Posterior cingulate gyrus (tissue), 11 donors: Measurements from ENCODE around the gene BEST1.

Experiments
- DNase-seq, 10 donors: peaks; one replicate each; pipeline versions ENCODE4 v3.0.0 to v3.0.0-alpha.2; 2020 to 2021; ENCODE audit warnings: mixed read lengths in 3 of 10
- intact Hi-C: fragments of 100-400 bp; cut with DNase I; formaldehyde crosslinking; loops from one replicate; pipeline ENCODE4 v1.15.1; 2023

BEST1 gene

DNA sequence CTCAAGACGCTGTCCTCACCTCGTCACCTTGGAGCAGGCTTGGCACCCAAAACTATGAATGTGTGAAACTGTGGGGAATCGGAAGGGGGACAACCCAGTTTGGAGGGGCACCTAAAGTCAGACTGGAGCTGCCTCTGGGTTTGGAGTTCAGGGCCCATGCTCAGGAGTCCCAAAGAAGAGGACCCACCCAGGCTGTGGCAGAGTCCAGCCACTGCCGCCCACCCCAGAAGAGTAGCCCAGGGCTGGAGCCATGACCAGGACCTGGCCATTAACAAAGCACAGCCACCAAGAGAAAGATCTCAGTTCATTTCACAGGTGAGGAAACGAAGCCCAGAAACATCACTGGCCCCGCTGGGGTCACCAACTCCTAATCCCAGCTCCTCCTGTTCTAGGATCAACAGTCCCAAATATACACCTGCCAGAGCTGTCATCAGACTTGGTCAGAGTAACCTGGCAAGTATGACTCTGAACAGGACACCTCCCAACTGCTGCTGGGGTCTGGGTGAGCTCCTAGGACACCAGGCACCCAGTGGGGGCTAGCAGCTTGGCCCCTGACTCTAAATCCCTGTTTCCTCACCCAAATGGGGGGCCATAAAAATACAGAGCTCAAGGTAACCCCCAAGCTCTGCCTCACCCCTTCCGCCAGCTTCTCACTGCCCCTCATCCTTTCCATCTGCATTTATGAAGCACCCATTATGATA is 35.5 kb upstream of the BEST1 start:
- intact Hi-C loops: no loop called here
- DNase-seq: peak in 3 of 10 donors; percentile 3 to 52 (median 38)

DNA sequence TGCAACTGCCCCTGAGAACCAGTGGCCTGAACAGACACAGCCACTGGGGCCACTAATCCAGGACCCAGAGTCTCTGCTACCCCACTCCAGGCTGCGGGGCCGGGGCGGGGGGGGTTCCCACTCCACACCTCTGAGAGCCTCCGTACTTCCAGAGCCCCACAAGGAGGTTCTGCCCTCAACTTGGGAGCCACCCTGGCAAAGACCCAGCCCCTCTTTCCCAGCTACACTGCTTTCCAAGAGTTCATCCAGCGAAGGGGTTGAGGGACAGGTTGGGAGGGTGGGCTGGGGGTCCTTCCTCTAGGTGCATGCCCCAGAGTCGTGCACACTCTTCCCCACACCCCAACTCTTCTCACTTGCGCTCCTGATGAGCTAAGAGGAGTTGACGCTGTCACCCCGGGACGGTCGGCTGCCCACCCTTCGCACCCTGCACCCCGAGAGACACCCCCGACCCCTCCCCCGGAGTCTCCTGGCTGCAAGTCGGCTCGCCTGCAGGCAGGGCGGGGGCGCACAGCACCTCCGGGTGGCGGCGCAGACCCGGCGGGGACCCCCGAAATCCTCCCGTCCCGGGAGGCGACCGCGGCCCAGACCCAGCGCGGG is 33.3 kb upstream of the BEST1 start:
- peak in 3 of 10 donors; percentile 9 to 85 (median 59) for DNase-seq
- intact Hi-C loops: no loop called here

DNA sequence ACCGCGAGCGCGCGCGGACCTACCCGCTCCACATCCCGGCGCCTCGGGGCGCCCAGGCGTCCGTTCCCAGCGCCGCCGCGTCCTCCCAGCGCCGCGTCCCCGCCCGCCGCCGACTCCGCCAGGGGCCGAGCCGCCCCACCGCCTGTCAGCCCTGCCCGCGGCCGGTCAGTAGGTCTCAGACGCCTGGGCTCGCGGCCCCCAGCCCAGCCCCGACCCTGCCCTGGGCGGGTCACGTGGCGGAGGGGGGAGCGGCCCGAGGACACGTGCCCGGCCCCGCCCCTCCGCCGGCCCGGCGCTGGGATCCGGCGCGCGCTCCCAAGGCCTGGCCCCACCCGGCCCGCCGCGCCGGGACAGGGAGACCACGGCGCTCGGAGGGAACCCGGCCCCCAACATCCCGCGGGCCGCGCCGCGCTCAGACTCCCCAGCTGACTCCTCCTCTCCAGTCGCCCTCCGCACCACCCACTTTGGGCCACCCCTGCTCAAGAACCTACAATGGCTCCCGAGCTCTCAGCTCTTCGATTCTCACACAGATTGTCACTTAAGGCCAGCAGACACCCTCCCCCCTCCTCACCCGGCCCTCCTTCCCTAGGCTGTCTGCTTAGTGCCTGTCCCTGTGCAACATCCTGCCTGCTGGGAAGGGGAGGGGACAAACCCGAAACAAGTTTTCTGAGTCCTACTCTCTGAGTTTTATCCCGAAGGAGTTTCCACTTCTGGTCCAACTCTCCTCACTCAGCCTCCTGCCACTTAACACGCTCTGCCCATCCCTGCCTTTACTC is 32.6 kb upstream of the BEST1 start, which contains the start of gene RAB3IL1:
RAB3IL1 (minus strand) TSS at position 233 of the 776 bp plus-strand sequence; CDS start at position 34, 199 bp downstream.
- peak in 8 of 10 donors; percentile 36 to 92 (median 60) for DNase-seq
- intact Hi-C loops: no loop called here

DNA sequence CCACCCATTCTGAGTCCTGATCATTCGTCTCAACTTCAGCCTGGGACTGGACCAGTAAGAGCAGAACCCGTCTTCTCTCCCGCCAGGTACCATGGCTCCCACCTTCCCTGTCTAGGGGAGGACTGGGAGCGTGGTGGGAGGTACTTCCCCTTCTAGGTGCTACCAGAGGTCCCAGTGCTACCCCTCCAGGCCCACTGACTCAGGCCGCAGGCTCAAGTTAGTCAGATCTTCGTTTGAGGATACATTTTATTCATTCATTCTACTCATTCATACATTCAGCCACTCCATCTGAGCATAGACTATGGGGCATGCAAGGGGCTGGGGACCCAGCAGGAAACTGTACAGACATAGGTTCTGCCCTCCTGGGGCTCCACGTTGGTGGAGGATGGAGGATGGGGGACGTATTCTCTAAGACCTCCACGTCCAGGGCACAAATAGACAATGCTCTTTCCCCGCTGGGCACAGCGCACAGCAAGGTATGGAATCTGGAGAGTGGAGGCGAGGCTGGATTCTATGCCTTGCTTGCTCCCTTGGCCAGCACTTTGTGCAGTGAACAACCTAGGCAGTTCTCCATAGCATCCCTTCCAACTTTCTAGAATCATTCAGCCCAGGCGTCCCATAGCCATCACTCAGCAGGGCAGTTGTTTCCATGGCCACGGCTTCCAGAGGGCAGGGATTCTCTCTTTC is 31.8 kb upstream of the BEST1 start:
- intact Hi-C loops: no loop called here
- peak in 1 of 10 donors; percentile 26 for DNase-seq

DNA sequence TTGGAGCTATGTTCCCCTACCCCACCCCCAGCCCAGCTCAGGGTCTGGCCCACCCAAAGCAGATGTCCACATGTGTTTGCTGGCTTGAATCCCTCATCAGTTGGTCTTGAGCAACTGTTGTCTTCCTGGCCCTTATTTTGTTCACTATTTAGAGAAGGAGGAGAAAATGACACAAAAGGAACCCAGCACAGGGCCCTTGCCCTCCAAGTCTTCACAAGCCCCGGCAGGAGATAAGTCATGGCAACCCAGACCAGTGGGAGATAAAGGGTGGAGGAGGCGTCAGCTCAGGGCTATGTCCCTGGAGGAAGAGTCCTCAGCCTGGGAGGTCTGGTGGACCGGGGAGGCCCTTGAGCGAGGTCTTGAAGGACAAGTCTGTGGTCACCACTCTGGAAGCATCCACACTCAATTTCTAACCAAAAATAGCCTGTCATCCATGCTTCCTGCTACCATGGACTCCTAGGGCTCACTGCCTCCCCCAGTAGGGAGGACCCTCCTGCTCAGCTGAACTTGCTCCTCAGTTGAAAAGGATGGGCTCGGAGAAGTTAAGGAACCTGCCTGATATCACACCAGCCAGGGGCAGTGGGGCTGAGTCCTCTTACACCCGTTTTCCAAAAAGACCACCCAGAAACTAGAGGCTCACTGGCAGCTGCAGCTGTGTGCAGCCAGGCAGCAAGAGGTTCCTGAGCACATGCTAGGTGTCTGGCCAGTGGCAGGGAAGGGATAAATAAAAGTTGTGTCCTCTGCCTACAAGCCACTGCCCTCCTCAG is 31.0 kb upstream of the BEST1 start:
- intact Hi-C loops: no loop called here
- peak in 1 of 10 donors; percentile 55 for DNase-seq

DNA sequence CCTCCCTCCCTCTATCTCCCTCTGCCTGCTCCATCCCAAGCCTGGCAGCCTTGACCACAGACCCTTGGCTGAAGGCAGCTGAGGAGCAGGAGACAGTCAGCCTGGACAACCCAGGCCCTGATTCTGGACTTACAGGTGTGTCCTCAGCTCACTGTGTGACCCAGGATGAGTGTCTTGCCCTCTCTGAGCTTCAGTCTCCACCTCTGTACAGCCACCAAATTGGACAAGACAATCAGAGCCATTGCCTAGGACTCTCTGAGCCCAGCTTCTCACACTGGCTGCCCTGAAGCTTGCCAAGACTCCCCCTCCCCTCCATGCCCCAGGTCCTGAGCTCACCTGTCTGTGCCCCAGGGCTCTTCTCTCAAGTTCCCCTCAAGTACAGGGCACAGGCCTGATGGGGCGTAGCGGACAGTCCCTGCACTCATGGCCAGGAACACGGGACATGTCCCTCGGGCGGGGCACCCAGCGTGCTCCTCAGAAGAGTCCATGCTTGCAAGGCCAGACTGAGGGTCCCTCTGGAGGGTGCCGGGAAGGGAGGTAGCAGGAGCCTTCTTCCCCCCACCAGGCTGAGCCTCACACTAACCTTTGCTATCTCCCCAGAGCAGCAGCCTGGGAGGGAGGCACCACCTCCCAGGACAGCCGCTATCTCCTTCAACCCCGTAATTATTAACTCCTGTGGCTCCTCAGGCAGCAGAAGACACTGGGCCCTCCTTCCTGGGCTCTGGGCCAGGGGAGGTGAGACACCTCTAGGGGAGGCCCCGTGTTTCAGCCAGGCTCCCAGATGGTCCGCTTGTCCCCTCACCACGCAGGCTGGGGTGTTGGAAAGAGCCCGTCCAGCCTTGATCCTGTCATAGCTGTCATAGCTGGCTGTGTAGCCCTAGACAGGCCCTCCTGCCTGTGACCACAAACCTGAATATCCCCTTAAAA is 30.2 kb upstream of the BEST1 start:
- peak in 2 of 10 donors; percentile 74 to 81 for DNase-seq
- intact Hi-C loops: no loop called here

DNA sequence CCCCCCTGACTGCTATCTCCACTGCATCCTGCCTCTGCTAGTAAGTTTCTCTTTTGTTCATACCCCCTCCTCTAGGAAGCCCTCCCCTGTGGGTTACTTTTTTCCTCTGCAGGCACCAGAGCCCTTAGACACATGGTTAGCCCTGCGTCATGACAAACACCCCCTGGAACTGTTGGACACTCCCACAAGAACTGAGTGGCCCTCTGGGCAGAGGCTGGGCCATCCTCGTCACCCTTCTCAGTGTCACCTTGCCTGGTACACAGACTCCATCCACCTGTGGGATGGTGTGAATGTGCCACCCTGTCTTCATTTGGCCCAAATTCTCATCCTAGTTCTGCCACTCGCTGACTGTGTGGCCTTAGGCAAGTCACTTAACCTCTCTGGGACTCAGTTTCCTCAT is 28.7 kb upstream of the BEST1 start:
- no peak for DNase-seq
- intact Hi-C loops: no loop called here

DNA sequence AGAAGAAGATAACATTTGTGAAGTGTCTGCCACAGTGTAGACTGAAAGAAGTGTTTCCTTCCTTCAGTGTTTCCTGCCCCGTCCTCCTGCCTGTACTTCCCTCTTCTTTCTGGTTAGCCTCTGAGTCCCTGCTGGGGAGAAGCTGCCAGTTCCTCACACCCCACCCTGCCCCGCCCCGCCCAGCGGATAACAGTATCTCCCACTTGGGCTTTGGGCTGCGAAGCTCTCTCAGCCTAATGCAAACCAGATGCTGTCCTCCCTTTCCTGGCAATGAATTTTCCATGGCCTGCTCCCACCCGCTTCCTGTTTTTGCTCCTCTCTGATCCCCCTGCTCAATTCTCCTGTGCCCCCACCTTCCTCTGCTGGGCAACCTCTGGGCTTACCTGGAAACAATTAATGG is 27.6 kb upstream of the BEST1 start:
- DNase-seq: peak in 1 of 10 donors; percentile 22
- intact Hi-C loops: no loop called here

DNA sequence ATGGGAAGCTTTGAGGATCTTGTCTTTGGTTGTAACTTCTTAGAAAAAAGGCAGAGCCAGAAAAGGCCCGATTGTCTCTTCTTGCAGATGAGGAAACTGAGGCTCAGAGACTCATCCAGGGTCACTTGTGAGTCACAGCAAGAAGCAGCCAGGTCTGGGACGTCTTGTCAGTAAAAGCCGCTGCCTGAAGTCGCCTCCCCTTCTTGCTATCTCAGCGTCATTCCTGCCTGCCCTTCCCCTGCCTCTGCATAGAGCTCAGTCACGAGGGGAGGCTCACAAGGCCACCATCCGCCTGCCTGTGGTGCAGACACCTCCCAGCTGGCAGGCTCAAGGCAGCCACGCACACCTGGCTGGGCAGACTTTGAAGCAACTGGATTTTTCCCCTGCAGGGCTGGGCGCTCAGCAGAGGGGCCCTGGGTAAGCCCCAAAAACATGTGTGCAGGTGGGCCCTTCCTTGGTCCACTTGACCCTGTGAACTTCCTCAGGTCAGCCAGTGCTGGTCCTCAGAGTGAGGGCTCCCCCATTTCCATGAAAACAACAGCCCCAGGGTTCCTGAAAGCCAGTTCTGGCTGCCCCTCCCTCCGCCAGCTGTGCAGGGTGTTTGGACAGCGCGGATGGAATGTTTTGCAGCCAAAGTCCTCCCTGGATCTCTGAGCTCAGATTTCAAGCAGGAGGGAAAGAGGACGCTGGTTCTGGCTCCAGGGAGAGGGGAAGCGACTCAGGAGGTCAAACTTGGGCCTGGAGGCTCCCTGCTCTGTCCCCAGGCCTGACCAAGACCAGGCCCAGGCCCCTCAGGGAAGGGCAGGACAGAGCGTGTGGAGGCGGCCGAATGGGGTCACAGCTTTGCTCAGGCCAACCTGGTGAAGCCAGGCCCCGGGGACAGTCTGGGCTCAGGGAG is 26.7 kb upstream of the BEST1 start:
- intact Hi-C loops: no loop called here
- peak in 2 of 10 donors; percentile 81 to 86 for DNase-seq

DNA sequence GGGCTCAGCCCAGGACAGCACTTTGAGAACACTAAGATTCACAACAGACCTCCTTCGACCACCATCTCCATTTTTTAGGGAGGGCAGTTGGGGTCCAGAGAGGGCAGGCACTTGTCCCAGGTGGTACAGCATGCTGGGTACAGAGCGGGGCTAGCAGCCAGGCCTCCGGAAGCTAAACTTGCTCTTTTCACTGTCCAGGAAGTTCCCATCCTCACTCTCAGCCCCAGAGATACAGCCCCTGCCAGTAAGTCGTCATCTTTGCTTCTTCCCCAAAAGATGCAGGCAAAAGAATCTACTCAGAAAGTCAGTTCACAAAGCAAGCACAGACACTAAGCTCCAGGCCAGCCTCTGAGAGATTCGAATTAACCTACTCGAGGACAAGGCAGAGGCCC is 26.1 kb upstream of the BEST1 start:
- DNase-seq: peak in 1 of 10 donors; percentile 48
- intact Hi-C loops: no loop called here

DNA sequence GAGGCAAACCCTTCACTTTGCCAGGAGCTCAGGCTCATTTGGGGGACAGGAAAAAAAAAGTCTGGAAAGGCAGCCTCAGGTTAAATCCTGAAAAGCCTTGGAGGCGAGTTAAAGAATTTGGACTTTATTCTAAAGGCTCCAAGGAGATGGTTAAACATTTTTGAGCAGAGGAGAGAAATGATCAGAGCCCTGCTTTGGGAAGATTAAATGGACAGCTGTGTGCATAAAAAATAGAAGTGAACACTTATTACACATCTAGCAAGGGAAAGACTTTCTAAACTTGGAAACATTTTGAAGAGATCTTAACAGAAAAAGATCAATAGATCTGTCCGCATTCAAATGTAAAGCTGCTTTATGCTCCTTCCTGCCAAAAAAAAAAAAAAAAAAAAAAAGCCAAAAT is 24.4 kb upstream of the BEST1 start:
- intact Hi-C loops: no loop called here

DNA sequence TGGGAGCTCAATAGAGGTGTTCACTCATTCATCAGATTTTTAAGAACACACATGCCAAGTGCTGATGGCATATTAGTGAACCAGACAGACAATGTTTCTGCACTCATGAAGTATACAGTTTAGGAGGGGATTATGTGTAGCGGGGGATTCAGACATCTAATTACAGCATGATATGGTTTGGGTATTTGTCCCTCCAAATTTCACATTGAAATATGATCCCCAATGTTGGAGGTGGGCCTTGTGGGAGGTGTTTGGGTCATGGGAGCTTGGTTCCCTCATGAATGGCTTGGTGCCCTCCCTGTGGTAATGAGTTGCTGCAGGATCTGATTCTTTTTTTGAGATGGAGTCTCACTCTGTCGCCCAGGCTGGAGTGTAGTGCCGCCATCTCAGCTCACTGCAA is 23.9 kb upstream of the BEST1 start:
- peak in 1 of 10 donors; percentile 10 for DNase-seq
- intact Hi-C loops: no loop called here

More for the DNA sequence above, 24.4 kb upstream of the BEST1 start:
- DNase-seq: no peak

DNA sequence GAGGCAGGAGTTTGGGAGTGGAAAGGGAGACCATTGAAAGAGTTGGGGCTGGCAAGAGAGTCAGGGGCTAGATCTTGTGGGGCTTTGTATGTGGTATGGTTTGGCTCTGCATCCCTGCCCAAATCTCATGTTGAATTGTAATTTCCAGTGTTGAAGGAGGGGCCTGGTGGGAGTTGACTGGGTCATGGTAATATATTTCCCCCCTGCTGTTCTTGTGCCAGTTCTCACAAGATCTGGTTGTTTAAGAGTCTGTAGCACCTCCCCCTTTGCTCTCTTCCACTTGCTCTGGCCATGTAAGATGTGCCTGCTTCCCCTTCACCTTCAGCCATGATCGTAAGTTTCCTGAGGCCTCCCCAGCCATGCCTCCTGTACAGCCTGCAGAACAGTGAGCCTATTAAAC is 22.6 kb upstream of the BEST1 start:
- DNase-seq: no peak
- intact Hi-C loops: no loop called here

DNA sequence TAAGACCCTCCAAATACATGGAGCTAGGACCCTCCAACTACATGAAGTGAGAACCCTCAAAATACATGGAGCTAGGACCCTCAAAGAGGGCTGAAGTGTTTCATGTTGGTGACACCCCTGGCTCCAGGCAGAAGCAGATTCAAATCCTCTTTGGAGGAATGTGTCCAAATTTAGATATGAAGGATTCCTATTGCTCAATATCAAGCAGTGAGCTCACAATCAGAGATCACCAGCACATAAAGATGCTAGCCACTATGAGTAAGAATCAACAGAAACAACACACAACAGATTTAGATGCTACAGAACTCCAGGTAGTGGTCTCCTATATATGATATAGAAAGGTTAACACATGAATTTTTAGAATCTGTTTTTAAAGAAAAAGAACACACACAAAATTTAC is 21.5 kb upstream of the BEST1 start:
- DNase-seq: no peak
- intact Hi-C loops: no loop called here

DNA sequence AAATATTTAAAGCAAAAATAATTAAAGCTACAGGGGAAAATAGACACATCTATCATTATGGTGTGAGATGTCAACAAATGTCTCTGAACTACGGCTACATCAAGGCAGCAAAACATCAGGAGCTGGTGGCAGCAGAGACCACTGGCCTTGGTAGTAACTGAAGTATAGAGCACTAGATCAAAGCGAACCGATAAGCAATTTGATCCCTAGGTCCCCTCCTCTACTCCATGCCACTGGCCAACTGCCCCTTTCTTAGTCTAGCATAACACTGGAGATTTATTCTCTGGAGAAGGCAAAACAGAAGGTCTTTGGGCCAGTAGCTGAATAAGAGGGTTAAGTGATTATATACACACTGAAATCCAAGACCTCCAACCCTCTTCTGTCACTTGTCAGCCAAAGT is 19.2 kb upstream of the BEST1 start:
- intact Hi-C loops: no loop called here
- no peak for DNase-seq

DNA sequence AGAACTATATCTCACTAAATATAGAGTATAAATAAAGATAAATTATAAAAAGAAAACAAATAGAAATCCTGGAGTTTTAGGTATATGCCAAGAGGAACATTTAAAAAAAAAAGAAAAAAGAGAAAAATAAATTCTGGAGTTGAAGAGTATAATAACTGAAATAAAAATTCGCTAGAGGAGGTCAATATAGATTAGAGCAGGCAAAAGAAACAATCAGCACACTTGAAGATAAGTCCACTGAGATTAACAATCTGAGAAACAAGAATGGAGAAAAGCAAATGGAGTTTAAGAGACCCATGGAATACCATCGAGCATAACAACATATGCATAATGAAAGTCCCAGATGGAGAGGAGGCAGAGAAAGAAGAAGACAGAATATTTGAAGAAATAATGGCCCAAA is 14.3 kb upstream of the BEST1 start:
- DNase-seq: no peak
- intact Hi-C loops: no loop called here

DNA sequence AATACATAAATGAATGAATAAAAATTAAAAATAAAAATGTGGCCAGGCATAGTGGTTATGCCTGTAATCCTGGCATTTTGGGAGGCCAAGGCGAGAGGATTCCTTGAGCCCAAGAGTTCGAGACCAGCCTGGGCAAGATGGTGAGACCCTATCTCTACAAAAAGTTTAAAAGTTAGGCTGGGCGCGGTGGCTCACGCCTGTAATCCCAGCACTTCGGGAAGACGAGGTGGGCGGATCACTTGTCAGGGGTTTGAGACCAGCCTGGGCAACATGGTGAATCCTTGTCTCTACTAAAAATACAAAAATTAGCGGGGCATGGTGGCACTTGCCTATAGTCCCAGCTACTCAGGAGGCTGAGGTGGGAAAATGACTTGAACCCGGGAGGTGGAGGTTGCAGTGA is 9.7 kb upstream of the BEST1 start:
- no peak for DNase-seq
- intact Hi-C loops: no loop called here

DNA sequence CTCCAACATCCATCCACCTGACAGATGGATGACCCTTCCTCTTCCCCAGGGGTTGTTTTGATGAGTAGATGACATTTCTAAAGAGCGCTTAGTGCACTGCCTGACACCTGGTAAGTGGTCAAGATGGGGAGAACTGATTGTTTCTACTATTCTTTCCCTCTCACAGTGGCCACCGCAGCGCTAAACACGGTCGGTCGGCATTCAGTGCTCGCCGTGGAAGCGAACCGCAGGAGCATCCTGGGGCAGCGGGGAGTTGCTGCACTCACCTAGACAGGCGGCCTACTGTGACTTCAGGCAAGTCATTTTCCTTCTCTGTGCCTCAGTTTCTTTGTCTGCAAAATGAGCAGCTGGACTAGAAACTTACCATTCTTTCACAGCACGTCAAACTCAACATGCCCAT is 5.0 kb upstream of the BEST1 start:
- intact Hi-C loops: loop anchor here (5.0 kb wide), 1 partner anchor 137 kb away; no protein-coding TSS in a partner anchor

More for the DNA sequence above, 5.0 kb upstream of the BEST1 start:
- no peak for DNase-seq
